ENCODE measurements around the gene PTBP3.
"Not testable (repeated sequence)": the region's sequence is repeated elsewhere in the genome, so short reads cannot be mapped to it uniquely, and the experiment has no call there.

PTBP3 gene

GRCh38 chr9:112332977-112333638, at the start of gene PTBP3:
PTBP3 (minus strand) TSS chr9:112333619; CDS start chr9:112297865, 35,754 bp downstream.
- DNase-seq, result peak; percentile 78 to 81

DNA sequence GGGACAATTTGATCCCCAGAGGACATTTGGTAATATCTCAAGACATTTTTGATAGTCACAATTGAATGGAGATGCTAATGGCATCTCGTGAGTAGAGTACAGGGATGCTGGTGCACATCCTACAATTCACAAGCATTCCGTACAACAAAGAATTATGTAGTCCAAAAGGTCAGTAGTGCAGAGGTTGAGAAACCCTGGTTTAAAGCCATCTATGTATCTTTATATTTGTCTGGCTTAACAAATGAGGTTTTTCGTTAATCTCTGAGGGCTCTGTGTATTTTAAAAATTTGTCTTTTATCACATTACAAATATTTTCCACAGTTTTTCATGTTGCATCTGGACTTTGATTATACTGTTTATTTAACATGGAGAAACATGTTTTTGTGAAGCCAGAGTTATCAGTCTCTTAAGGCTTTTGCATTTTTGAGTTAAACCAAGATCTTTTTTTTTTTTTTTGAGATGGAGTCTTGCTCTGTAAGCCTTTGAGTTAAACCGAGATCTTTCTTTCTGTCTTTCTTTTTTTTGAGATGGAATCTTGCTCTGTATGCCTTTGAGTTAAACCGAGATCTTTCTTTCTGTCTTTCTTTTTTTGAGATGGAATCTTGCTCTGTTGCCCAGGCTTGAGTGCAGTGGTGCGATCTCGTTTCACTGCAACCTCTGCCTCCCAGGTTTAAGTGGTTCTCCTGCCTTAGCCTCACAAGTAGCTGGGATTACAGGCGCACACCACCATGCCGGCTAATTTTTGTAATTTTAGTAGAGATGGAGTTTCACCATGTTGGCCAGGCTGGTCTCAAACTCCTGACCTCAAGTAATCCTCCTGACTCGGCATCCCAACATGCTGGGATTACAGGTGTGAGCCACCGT, 49.3 kb upstream of the PTBP3 start:
- DNase-seq, result no peak

DNA sequence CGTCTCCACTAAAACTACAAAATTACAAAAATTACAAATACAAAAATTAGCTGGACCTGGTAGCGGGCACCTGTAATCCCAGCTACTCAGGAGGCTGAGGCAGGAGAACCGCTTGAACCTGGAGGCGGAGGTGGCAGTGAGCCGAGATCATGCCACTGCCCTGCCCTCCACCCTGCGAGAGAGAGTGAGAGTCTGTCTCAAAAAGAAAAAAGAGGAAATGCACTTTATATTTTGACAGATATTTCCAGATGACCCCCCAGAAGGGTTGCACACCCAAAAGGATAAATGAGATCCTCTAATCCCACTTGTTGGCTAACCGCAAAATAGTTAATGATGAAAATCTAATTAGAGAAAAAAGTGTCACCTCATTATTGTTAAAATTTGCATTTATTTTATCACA, 48.6 kb upstream of the PTBP3 start:
- DNase-seq, result no peak

GRCh38 chr9:112380825-112381221, 47.4 kb upstream of the PTBP3 start:
- no peak for DNase-seq

DNA sequence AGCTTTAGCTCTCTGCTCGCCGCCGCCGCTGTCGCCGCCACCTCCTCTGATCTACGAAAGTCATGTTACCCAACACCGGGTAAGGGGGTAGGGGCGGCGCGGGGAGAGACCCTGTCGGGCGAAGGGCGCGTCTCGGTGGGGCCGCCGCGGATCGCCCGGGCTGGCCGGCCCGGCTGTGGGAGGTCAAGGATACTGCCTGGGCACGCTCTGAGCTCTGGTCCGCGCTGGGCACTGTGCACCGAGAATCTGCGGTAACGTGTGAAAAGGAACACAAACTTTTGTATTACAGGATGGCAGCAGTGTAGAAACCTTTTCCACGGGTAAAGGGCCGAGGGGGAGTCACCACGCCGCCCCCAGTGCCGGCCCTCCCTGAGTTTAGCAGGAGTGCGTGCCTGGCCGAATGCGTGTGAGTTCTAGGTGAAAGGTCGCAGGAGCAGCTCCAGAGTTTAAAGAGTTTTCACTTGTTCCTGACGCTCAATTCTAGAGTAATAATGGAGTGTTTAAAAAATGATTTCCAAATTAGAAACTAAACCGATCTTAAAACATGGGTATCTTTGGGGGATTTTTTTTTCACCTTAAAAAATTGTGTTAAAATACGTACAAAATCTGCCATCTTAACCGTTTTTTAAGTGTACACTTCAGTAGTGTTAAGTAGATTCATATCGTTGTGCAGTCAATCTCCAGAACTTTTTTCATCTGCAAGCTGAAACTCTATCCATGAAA, 46.8 kb upstream of the PTBP3 start, which contains the start of gene HSDL2:
Gene HSDL2 (plus strand): TSS at position 7 of the 723 bp plus-strand sequence. CDS start 56 bp downstream, at position 63.
- DNase-seq, result peak in 1 of 2 donors; percentile 39

- DNase-seq, result peak; percentile 99 to 100
These were observed 46.0 kb upstream of the PTBP3 start for GRCh38 chr9:112379177-112380101.

- DNase-seq, result peak; percentile 26 to 51
These were observed 45.1 kb upstream of the PTBP3 start for GRCh38 chr9:112378328-112379176.

DNA sequence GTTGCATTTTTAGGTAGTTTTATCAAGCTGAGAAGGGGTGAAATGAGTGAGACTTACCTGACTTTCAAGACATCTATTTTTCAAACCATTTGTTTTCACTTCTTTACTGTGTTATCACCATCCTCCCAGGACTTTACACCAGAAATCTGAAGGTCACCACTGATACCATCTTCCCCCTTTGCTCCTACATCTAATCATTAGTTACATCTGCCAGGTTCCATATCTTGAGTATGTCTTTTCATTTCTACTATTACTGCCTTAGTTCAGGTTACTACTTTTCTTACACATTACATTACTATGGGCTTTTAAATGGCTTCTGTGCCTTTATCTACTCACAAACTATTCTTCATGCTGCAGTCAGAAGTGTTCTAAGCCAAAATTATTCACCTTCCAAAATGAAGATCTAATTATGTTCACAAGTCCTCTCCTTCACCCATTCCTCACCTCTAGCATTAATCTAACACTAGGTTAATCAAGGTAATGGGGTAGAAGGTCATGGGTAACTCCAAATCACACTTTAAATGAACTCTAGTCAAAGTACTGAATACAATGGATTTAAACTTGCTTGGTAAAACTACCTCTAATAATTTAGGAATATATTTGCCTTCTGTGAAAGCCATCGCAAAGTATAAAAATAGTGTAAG, 44.4 kb upstream of the PTBP3 start:
- no peak for DNase-seq

DNA sequence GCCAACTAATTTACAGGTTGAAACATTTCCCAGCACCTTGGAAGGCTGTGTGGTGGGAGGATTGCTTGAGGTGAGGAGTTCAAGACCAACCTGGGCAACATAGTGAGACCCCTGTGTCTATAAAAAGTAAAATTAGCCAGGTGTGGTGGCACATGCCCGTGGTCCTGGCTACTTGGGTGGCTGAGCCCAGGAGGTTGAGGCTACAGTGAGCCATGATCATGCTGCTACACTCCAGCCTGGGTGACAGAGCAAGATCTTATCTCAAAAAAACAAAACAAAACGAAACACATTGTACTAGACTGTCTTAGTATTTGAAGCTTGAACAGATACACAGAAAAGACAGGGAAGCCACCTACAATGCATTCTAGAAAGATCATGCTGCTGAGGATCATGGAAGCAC, 43.7 kb upstream of the PTBP3 start:
- DNase-seq, result no peak

GRCh38 chr9:112375361-112375760, 41.9 kb upstream of the PTBP3 start:
- no peak for DNase-seq

DNA sequence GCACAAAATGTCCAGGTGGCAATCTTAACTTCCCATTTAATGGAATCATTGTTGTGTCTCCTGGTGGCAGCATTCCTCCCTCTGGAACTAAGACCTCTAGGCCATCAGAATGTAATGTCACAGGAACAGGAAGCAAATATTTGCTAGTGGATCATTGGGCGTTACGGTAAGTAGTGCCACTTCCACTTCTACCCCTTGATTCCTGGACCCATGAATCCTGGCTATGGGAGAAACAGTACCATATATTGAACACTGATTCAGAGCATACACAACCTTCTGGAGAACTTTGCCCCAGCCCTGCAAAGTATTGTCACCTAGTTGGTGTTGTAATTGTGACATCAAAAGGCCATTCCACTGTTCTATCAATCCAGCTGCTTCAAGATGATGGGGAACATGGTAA, 40.8 kb upstream of the PTBP3 start:
- not testable (repeated sequence) for DNase-seq

- DNase-seq, result not testable (repeated sequence)
These were observed 40.2 kb upstream of the PTBP3 start for GRCh38 chr9:112373666-112374065.

- no peak for DNase-seq
These were observed 37.6 kb upstream of the PTBP3 start for GRCh38 chr9:112371060-112371459.

DNA sequence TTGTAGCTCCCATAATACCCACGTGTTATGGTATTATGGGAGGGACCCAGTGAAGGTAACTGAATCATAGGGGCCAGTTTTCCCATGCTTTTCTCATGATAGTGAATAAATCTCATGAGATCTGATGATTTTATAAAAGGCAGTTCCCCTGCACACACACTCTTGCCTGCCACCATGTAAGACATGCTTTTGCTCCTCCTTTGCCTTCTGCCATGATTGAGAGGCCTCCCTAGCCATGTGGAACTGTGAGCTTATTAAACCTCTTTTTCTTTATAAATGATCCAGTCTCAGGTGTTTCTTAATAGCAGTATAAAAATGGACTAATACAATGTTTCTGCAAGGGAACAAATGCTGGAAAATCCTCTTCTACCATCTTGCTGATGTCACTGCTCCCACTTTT, 36.4 kb upstream of the PTBP3 start:
- DNase-seq, result no peak

GRCh38 chr9:112367465-112367864, 34.0 kb upstream of the PTBP3 start:
- DNase-seq, result no peak

- DNase-seq, result no peak
These were observed 33.2 kb upstream of the PTBP3 start for GRCh38 chr9:112366591-112366990.

GRCh38 chr9:112365257-112365656, 31.8 kb upstream of the PTBP3 start:
- DNase-seq, result not testable (repeated sequence)

- DNase-seq, result no peak
These were observed 31.3 kb upstream of the PTBP3 start for GRCh38 chr9:112364761-112365160.

GRCh38 chr9:112361601-112362000, 28.2 kb upstream of the PTBP3 start:
- DNase-seq, result no peak

DNA sequence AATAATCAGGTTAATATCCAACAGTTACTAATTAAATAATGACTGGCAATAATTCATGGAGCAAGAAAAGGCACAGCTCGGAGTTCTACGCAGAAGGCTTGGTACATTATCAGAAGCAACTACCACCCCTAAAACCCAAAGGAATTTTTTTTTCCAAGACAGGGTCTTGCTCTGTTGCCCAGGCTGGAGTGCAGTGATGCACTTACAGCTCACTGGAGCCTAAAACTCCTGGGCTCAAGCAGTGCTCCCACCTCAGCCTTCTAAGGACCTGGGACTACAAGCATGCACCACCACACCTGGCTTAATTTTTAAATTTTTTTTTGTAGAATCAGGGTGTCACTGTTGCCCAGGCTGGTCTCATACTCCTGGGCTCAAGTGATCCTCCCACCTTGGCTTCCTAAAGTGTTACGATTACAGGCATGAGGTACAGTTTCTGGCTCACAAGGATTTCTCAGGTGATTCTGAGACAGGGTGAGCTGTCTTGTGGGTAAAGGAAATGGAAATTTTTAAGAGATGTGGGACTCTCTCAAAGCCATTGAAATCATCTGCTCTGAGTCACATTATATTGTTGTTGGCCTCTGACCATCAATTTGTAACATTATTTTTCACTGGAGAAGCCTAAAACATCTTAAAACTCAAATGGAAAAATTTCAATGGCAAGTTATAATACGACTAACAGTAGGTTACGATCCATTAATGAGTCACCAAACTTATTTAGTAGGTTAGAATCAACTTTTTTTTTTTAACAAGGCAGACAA, 26.8 kb upstream of the PTBP3 start:
- no peak for DNase-seq
